HEK293 (cell line): Measurements from ENCODE around the gene MMP14.

Source experiments
- CTCF ChIA-PET: fragments of 350-600 bp; formaldehyde crosslinking; extraction: SDS; loops from one replicate; lab custom pipeline; 2021; ENCODE audit warnings: antibody characterized with exemption; lab: Yijun Ruan, JAX
- POLR2A ChIA-PET: fragments of 300-600 bp; formaldehyde crosslinking; extraction: SDS; loops from one replicate; lab custom pipeline; 2020; ENCODE audit warnings: antibody characterized with exemption, inconsistent platforms; lab: Yijun Ruan, JAX
- H3K27ac ChIP-seq: fragments of 200-500 bp; sonication (Bioruptor generic); 2 replicates; pipeline ENCODE4 v1.5.1; 2014; ENCODE audit warnings: low read depth, low read length, control low read depth, inconsistent platforms; ENCODE audit errors: extremely low read depth
- H3K36me3 ChIP-seq, 2 experiments: fragments of 200-500 bp in 1 of 2; sonication (Bioruptor generic) in 1 of 2; 1 replicate in 1 of 2; 2 replicates in 1 of 2; pipeline ENCODE4 v1.5.1; 2014 to 2017; ENCODE audit warnings: inconsistent platforms in 2 of 2, low read length in 2 of 2; ENCODE audit not compliant: control insufficient read depth in 2 of 2, insufficient read depth in 1 of 2
- H3K4me1 ChIP-seq: fragments of 200-500 bp; sonication (Bioruptor generic); 2 replicates; pipeline ENCODE4 v1.5.1; 2014; ENCODE audit warnings: mild to moderate bottlenecking, low read length, inconsistent platforms; ENCODE audit not compliant: control insufficient read depth, insufficient read depth
- H3K4me3 ChIP-seq: 2 replicates; pipeline ENCODE4 v1.5.1; 2011; ENCODE audit warnings: low read depth, mild to moderate bottlenecking, control low read depth, low read length, moderate library complexity
- H3K9me3 ChIP-seq: fragments of 200-500 bp; sonication (Bioruptor generic); 2 replicates; pipeline ENCODE4 v1.5.1; 2014; ENCODE audit warnings: low read depth, low read length, inconsistent platforms; ENCODE audit not compliant: control insufficient read depth, insufficient read depth
- GLIS1 ChIP-seq: fragments of 450-650 bp; formaldehyde crosslinking; IDR thresholded peaks from 2 replicates; pipeline ENCODE4 v1.5.1; 2016; ENCODE audit warnings: missing biosample characterization, missing genetic modification characterization
- KLF1 ChIP-seq: fragments of 450-650 bp; formaldehyde crosslinking; IDR thresholded peaks from 2 replicates; pipeline ENCODE4 v1.5.1; 2016; ENCODE audit warnings: missing biosample characterization, missing genetic modification characterization
- KLF8 ChIP-seq: fragments of 450-650 bp; formaldehyde crosslinking; IDR thresholded peaks from 2 replicates; pipeline ENCODE4 v1.5.1; 2016; ENCODE audit warnings: missing biosample characterization, missing genetic modification characterization
- MEIS1 ChIP-seq: sonication (generic); formaldehyde crosslinking; IDR thresholded peaks from 2 replicates; pipeline ENCODE4 v1.8.1; 2022; ENCODE audit warnings: missing genetic modification reagents, mild to moderate bottlenecking, borderline replicate concordance
- SP7 ChIP-seq: fragments of 450-650 bp; formaldehyde crosslinking; IDR thresholded peaks from 2 replicates; pipeline ENCODE4 v1.5.1; 2016; ENCODE audit warnings: missing biosample characterization, missing genetic modification characterization
- ZBTB21 ChIP-seq: fragments of 450-650 bp; formaldehyde crosslinking; IDR thresholded peaks from 2 replicates; pipeline ENCODE4 v1.5.1; 2017; ENCODE audit warnings: missing biosample characterization, missing genetic modification characterization
- ZBTB48 ChIP-seq: fragments of 450-650 bp; formaldehyde crosslinking; IDR thresholded peaks from 2 replicates; pipeline ENCODE4 v1.5.1; 2016; ENCODE audit warnings: missing biosample characterization, missing genetic modification characterization
- ZNF10 ChIP-seq: fragments of 450-650 bp; formaldehyde crosslinking; IDR thresholded peaks from 2 replicates; pipeline ENCODE4 v1.5.1; 2017; ENCODE audit warnings: missing biosample characterization, missing genetic modification characterization
- ZNF133 ChIP-seq: fragments of 450-650 bp; formaldehyde crosslinking; IDR thresholded peaks from 2 replicates; pipeline ENCODE4 v1.5.1; 2016; ENCODE audit warnings: missing biosample characterization, missing genetic modification characterization
- ZNF223 ChIP-seq: fragments of 450-650 bp; formaldehyde crosslinking; IDR thresholded peaks from 2 replicates; pipeline ENCODE4 v1.5.1; 2016; ENCODE audit warnings: missing biosample characterization, missing genetic modification characterization
- ZNF335 ChIP-seq: fragments of 450-650 bp; formaldehyde crosslinking; conservative IDR thresholded peaks from 2 replicates; pipeline ENCODE4 v1.5.1; 2016; ENCODE audit warnings: missing biosample characterization, missing genetic modification characterization
- ZNF404 ChIP-seq: fragments of 450-650 bp; formaldehyde crosslinking; IDR thresholded peaks from 2 replicates; pipeline ENCODE4 v1.5.1; 2017; ENCODE audit warnings: missing biosample characterization, missing genetic modification characterization
- ZNF416 ChIP-seq: fragments of 450-650 bp; formaldehyde crosslinking; IDR thresholded peaks from 2 replicates; pipeline ENCODE4 v1.5.1; 2016; ENCODE audit warnings: missing biosample characterization, missing genetic modification characterization
- ZNF501 ChIP-seq: fragments of 450-650 bp; formaldehyde crosslinking; IDR thresholded peaks from 2 replicates; pipeline ENCODE4 v1.5.1; 2016; ENCODE audit warnings: missing biosample characterization, missing genetic modification characterization
- ZNF521 ChIP-seq: fragments of 450-650 bp; formaldehyde crosslinking; IDR thresholded peaks from 2 replicates; pipeline ENCODE4 v1.5.1; 2017; ENCODE audit warnings: missing biosample characterization, mild to moderate bottlenecking, missing genetic modification characterization
- ZNF76 ChIP-seq: fragments of 450-650 bp; formaldehyde crosslinking; IDR thresholded peaks from 2 replicates; pipeline ENCODE4; 2016; ENCODE audit warnings: low read depth, missing biosample characterization, missing genetic modification characterization, borderline replicate concordance
- TF ChIP-seq, protein P1 (sequence below): fragments of 450-650 bp; formaldehyde crosslinking; IDR thresholded peaks from 2 replicates; pipeline ENCODE4 v1.5.1; 2017; ENCODE audit warnings: missing biosample characterization, missing genetic modification characterization
- TF ChIP-seq, protein P2 (sequence below): fragments of 450-650 bp; formaldehyde crosslinking; optimal IDR thresholded peaks from 2 replicates; pipeline ENCODE3; 2016; ENCODE audit warnings: missing biosample characterization, mild to moderate bottlenecking, missing genetic modification characterization
- TF ChIP-seq, protein P3 (sequence below): fragments of 450-650 bp; formaldehyde crosslinking; IDR thresholded peaks from 2 replicates; pipeline ENCODE4; 2016; ENCODE audit warnings: missing biosample characterization, missing genetic modification characterization
- TF ChIP-seq, protein P4 (sequence below): fragments of 450-650 bp; formaldehyde crosslinking; IDR thresholded peaks from 2 replicates; pipeline ENCODE4 v1.5.1; 2016; ENCODE audit warnings: missing biosample characterization, missing genetic modification characterization
- TF ChIP-seq, protein P5 (sequence below): fragments of 450-650 bp; formaldehyde crosslinking; IDR thresholded peaks from 2 replicates; pipeline ENCODE4 v1.5.1; 2016; ENCODE audit warnings: missing biosample characterization, missing genetic modification characterization
- TF ChIP-seq, protein P6 (sequence below): fragments of 450-650 bp; formaldehyde crosslinking; IDR thresholded peaks from 2 replicates; pipeline ENCODE4 v1.5.1; 2016; ENCODE audit warnings: missing biosample characterization, missing genetic modification characterization
- TF ChIP-seq, protein P7 (sequence below): fragments of 450-650 bp; formaldehyde crosslinking; IDR thresholded peaks from 2 replicates; pipeline ENCODE4 v1.5.1; 2016; ENCODE audit warnings: missing biosample characterization, missing genetic modification characterization, borderline replicate concordance

MMP14 gene

DNA sequence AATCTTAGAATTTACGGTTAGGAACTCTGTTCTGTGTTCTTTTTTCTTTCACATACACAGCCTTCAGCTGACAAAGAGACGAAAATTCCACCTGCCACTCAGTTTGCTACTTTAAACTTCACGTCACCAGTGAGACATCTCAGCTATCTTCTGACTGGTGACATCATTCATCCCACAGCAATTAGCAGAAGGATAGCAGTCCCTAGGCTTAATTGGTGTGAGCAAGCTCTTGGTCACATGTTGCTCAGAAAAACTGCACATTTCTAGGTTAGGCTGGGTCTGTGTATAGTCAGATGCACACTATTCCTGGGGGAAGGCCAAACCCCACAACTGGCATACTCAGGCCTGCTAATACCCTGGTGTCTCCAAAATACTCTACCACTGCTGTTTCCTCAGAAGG lies 45.1 kb upstream of the MMP14 start (continued):
- TF ChIP-seq, protein P1, sequence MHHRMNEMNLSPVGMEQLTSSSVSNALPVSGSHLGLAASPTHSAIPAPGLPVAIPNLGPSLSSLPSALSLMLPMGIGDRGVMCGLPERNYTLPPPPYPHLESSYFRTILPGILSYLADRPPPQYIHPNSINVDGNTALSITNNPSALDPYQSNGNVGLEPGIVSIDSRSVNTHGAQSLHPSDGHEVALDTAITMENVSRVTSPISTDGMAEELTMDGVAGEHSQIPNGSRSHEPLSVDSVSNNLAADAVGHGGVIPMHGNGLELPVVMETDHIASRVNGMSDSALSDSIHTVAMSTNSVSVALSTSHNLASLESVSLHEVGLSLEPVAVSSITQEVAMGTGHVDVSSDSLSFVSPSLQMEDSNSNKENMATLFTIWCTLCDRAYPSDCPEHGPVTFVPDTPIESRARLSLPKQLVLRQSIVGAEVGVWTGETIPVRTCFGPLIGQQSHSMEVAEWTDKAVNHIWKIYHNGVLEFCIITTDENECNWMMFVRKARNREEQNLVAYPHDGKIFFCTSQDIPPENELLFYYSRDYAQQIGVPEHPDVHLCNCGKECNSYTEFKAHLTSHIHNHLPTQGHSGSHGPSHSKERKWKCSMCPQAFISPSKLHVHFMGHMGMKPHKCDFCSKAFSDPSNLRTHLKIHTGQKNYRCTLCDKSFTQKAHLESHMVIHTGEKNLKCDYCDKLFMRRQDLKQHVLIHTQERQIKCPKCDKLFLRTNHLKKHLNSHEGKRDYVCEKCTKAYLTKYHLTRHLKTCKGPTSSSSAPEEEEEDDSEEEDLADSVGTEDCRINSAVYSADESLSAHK (tag by site-specific recombination): no peak
- TF ChIP-seq ZNF521: no peak
- peak; percentile 50; the same call in 1 of the 2 replicates for TF ChIP-seq ZBTB48
- TF ChIP-seq ZNF416 (tag by site-specific recombination): no peak
- TF ChIP-seq, protein P2, sequence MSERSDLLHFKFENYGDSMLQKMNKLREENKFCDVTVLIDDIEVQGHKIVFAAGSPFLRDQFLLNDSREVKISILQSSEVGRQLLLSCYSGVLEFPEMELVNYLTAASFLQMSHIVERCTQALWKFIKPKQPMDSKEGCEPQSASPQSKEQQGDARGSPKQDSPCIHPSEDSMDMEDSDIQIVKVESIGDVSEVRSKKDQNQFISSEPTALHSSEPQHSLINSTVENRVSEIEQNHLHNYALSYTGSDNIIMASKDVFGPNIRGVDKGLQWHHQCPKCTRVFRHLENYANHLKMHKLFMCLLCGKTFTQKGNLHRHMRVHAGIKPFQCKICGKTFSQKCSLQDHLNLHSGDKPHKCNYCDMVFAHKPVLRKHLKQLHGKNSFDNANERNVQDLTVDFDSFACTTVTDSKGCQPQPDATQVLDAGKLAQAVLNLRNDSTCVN (tag by site-specific recombination): no peak
- TF ChIP-seq KLF8 (tag by site-specific recombination): peak; percentile 47; the same call in 1 of the 2 replicates
- TF ChIP-seq ZNF76 (tag by site-specific recombination): no peak
- TF ChIP-seq, protein P3, sequence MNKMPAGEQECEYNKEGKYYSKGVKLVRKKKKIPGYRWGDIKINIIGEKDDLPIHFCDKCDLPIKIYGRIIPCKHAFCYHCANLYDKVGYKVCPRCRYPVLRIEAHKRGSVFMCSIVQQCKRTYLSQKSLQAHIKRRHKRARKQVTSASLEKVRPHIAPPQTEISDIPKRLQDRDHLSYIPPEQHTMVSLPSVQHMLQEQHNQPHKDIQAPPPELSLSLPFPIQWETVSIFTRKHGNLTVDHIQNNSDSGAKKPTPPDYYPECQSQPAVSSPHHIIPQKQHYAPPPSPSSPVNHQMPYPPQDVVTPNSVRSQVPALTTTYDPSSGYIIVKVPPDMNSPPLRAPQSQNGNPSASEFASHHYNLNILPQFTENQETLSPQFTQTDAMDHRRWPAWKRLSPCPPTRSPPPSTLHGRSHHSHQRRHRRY (tag by site-specific recombination): no peak
- no peak for TF ChIP-seq ZNF223 (tag by site-specific recombination)
- no peak for TF ChIP-seq ZNF501 (tag by site-specific recombination)
- TF ChIP-seq, protein P4, sequence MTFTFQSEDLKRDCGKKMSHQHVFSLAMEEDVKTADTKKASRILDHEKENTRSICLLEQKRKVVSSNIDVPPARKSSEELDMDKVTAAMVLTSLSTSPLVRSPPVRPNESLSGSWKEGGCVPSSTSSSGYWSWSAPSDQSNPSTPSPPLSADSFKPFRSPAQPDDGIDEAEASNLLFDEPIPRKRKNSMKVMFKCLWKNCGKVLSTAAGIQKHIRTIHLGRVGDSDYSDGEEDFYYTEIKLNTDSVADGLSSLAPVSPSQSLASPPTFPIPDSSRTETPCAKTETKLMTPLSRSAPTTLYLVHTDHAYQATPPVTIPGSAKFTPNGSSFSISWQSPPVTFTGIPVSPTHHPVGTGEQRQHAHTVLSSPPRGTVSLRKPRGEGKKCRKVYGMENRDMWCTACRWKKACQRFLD: no peak
- TF ChIP-seq, protein P5, sequence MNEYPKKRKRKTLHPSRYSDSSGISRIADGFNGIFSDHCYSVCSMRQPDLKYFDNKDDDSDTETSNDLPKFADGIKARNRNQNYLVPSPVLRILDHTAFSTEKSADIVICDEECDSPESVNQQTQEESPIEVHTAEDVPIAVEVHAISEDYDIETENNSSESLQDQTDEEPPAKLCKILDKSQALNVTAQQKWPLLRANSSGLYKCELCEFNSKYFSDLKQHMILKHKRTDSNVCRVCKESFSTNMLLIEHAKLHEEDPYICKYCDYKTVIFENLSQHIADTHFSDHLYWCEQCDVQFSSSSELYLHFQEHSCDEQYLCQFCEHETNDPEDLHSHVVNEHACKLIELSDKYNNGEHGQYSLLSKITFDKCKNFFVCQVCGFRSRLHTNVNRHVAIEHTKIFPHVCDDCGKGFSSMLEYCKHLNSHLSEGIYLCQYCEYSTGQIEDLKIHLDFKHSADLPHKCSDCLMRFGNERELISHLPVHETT (tag by site-specific recombination): peak; percentile 48; the same call in 1 of the 2 replicates
- 0 out of 2 replicates have a peak, but pooled peaks have one; percentile 22 for TF ChIP-seq ZNF335 (tag by site-specific recombination)
- 0 out of 2 replicates have a peak, but pooled peaks have one; percentile 16 for TF ChIP-seq ZNF10 (tag by site-specific recombination)
- TF ChIP-seq, protein P6, sequence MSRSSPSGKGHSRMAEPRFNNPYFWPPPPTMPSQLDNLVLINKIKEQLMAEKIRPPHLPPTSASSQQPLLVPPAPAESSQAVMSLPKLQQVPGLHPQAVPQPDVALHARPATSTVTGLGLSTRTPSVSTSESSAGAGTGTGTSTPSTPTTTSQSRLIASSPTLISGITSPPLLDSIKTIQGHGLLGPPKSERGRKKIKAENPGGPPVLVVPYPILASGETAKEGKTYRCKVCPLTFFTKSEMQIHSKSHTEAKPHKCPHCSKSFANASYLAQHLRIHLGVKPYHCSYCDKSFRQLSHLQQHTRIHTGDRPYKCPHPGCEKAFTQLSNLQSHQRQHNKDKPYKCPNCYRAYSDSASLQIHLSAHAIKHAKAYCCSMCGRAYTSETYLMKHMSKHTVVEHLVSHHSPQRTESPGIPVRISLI (tag by site-specific recombination): 0 out of 2 replicates have a peak, but pooled peaks have one; percentile 56
- no peak for TF ChIP-seq ZNF133 (tag by site-specific recombination)
- TF ChIP-seq SP7 (tag by site-specific recombination): peak; percentile 63
- peak; percentile 98 for TF ChIP-seq ZBTB21 (tag by site-specific recombination)

DNA sequence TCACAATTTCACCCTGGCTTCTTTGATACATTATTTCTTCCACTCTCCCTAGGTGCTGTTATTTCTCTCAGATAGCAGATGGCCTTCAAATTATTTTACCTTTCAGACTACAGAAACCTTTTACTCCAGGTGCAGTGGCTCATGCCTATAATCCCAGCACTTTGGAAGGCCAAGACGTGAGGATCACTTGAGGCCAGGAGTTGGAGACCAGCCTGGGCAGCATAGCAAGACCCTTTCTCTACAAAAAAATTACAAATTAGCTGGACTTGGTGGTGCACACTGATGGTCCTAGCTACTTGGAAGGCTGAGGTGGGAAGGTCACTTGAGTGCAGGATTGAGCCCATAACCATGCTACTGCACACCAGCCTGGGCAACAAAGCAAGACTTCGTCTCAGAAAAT lies 44.2 kb upstream of the MMP14 start:
- Histone ChIP-seq H3K27ac (no peak overlapping the region), H3K9me3 (no peaks in the 10 kb centered on the region), H3K36me3 (no peaks in the 10 kb centered on the region), H3K4me1 (no peaks in the 10 kb centered on the region), H3K4me3 (no peak overlapping the region)
- CTCF ChIA-PET: interaction anchor here (0.6 to 1.0 kb wide), 2 partner anchors 31 to 47 kb away, joined by 3 to 6 read pairs; no protein-coding TSS in a partner anchor
- POLR2A ChIA-PET: interaction anchor here (0.6 kb wide), 1 partner anchor 108 kb away, joined by 3 read pairs; no protein-coding TSS in a partner anchor
- no peak for TF ChIP-seq GLIS1 (tag by site-specific recombination)
- no peak for TF ChIP-seq KLF8 (tag by site-specific recombination)
- no peak for TF ChIP-seq KLF1 (tag by site-specific recombination)
- no peak for TF ChIP-seq ZNF404 (tag by site-specific recombination)
- no peak for TF ChIP-seq ZBTB48
- no peak for TF ChIP-seq MEIS1 (CRISPR knock-in tag)
- TF ChIP-seq, protein P7, sequence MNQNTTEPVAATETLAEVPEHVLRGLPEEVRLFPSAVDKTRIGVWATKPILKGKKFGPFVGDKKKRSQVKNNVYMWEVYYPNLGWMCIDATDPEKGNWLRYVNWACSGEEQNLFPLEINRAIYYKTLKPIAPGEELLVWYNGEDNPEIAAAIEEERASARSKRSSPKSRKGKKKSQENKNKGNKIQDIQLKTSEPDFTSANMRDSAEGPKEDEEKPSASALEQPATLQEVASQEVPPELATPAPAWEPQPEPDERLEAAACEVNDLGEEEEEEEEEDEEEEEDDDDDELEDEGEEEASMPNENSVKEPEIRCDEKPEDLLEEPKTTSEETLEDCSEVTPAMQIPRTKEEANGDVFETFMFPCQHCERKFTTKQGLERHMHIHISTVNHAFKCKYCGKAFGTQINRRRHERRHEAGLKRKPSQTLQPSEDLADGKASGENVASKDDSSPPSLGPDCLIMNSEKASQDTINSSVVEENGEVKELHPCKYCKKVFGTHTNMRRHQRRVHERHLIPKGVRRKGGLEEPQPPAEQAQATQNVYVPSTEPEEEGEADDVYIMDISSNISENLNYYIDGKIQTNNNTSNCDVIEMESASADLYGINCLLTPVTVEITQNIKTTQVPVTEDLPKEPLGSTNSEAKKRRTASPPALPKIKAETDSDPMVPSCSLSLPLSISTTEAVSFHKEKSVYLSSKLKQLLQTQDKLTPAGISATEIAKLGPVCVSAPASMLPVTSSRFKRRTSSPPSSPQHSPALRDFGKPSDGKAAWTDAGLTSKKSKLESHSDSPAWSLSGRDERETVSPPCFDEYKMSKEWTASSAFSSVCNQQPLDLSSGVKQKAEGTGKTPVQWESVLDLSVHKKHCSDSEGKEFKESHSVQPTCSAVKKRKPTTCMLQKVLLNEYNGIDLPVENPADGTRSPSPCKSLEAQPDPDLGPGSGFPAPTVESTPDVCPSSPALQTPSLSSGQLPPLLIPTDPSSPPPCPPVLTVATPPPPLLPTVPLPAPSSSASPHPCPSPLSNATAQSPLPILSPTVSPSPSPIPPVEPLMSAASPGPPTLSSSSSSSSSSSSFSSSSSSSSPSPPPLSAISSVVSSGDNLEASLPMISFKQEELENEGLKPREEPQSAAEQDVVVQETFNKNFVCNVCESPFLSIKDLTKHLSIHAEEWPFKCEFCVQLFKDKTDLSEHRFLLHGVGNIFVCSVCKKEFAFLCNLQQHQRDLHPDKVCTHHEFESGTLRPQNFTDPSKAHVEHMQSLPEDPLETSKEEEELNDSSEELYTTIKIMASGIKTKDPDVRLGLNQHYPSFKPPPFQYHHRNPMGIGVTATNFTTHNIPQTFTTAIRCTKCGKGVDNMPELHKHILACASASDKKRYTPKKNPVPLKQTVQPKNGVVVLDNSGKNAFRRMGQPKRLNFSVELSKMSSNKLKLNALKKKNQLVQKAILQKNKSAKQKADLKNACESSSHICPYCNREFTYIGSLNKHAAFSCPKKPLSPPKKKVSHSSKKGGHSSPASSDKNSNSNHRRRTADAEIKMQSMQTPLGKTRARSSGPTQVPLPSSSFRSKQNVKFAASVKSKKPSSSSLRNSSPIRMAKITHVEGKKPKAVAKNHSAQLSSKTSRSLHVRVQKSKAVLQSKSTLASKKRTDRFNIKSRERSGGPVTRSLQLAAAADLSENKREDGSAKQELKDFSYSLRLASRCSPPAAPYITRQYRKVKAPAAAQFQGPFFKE (tag by site-specific recombination): no peak
